GM18526 (cell line): Measurements from ENCODE around the gene PLEKHO1.

ENCODE experiments used
- POLR2A ChIP-seq: IDR thresholded peaks from 3 replicates; pipeline ENCODE4 v1.6.1; 2011; ENCODE audit not compliant: insufficient read length; ENCODE audit errors: extremely low read depth

PLEKHO1 gene

GRCh38 chr1:150142083-150142482, 7.6 kb upstream of the PLEKHO1 start:
- TF ChIP-seq POLR2A, result no peak

- no peak for TF ChIP-seq POLR2A
Observed at GRCh38 chr1:150144606-150145005, 5.1 kb upstream of the PLEKHO1 start.

GRCh38 chr1:150146849-150147542, 2.7 kb upstream of the PLEKHO1 start:
- no peak for TF ChIP-seq POLR2A

GRCh38 chr1:150148837-150149270, 862 bp upstream of the PLEKHO1 start:
- no peak for TF ChIP-seq POLR2A

- no peak for TF ChIP-seq POLR2A
Observed at GRCh38 chr1:150150133-150151021, 661 bp downstream of the PLEKHO1 start.

GRCh38 chr1:150151291-150152181, 1.8 kb downstream of the PLEKHO1 start:
- TF ChIP-seq POLR2A, result peak; percentile 65

GRCh38 chr1:150152182-150152536, 2.4 kb downstream of the PLEKHO1 start:
- TF ChIP-seq POLR2A, result no peak

- no peak for TF ChIP-seq POLR2A
Observed at GRCh38 chr1:150152772-150153456, 3.2 kb downstream of the PLEKHO1 start.

- TF ChIP-seq POLR2A, result no peak
Observed at GRCh38 chr1:150154143-150154542, 4.4 kb downstream of the PLEKHO1 start.

GRCh38 chr1:150155413-150156071, 5.8 kb downstream of the PLEKHO1 start:
- TF ChIP-seq POLR2A, result no peak

GRCh38 chr1:150156868-150157603, 7.3 kb downstream of the PLEKHO1 start:
- no peak for TF ChIP-seq POLR2A

GRCh38 chr1:150159550-150159949, 9.8 kb downstream of the PLEKHO1 start:
- peak; percentile 59 for TF ChIP-seq POLR2A

- TF ChIP-seq POLR2A, result no peak
Observed at GRCh38 chr1:150160964-150161621, 11.4 kb downstream of the PLEKHO1 start.
